ENCODE results near the gene NUSAP1.
"Not testable (repeated sequence)": the region's sequence is repeated elsewhere in the genome, so short reads cannot be mapped to it uniquely, and the experiment has no call there.

The NUSAP1 gene

DNA sequence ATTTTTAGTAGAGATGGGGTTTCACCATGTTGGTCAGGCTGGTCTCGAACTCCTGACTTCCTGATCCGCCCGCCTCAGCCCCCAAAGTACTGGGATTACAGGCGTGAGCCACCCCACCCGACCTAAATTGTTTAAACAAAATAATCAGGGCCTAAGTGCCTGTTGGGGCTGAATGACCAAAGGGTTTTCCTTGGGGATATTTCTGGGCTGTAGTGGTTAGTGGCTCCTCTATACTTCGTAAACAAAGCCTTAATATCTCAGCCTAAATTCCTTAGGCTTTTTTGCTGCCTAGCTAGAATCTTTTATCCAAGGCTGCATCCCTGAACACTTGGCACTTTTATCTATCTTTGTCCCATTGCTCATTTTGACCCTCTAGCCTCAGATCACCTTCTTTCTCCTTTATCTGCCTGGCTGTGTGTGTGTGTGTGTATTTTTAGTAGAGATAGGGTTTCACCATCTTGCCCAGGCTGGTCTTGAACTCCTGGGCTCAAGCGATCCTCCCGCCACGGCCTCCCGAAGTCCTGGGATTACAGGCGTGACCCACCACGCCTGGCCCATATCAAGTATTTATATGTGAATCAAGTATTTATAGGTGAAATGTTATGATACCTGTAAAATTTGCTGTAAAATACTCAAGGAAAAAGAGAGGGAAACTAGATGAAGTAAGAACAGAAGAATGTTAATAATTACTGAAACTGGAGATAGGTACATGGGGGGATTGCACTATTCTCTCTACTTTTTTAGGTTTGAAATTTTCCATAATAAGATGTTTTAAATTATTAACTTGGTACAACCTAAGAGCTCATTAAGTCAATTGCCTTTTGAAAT lies 1.8 kb downstream of the NUSAP1 start:
- DNase-seq: no peak

- no peak for DNase-seq
Observed at GRCh38 chr15:41336549-41336948, 3.9 kb downstream of the NUSAP1 start.

- no peak for DNase-seq
Observed at GRCh38 chr15:41337047-41337446, 4.4 kb downstream of the NUSAP1 start.

DNA sequence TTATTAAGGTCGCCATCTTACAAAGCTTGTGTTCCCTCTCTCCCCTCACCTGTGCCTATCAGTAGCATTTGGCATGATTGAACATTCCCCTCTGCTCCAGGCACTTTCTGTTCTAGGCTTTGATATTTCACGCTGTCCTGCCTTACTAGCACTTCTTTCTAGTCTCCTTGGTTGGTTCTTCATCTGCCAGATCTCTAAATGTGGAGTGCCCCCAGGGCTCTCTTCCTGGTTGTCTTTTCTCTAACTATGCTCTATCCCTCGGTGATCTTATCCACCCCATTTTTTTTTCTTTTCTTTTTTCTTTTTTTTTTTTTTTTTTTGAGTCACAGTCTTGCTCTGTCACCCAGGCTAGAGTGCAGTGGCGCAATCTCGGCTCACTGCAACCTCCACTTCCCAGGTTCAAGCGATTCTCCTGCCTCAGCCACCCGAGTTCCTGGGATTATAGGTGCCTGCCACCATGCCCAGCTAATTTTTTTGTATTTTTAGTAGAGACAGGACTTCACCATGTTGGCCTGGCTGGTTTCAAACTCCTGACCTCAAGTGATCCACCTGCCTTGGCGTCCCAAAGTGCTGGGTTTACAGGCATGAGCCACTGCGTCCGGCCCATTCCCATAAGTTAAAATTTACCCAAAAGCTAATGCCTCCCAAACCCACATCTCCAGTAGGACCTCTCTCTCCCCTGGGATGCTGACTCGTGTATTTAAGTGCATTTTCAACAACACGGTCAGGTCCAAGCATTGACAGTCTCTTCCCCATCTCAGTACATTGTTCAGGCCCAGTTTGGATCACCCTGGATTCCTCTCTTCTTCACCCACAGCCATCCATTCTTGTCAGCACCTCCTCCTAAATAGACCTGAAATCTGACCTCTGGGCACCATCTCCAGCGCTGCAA lies 5.2 kb downstream of the NUSAP1 start:
- DNase-seq: no peak

GRCh38 chr15:41340189-41340695 lies 7.6 kb downstream of the NUSAP1 start:
- DNase-seq: no peak

DNA sequence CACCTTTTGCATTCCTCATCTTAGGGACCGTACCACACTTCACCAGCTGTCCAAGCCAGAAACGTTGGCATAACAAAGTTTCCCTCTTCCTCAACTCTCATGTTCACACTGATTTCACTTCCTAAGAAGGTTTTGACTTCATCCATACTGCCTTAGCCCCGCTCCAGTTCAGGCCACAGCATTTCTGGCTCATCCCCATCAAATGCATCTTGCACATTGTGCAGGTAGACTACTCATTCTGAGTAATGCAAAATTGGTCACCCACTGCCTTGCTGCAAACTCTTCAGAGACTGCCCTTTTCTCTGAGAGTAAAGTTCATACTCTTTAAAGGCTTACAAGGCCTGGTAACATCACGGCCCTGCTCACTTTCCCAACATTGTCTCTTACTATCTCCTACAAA lies 8.8 kb downstream of the NUSAP1 start:
- no peak for DNase-seq

- DNase-seq: no peak
Observed at GRCh38 chr15:41347236-41347635, 14.6 kb downstream of the NUSAP1 start.

DNA sequence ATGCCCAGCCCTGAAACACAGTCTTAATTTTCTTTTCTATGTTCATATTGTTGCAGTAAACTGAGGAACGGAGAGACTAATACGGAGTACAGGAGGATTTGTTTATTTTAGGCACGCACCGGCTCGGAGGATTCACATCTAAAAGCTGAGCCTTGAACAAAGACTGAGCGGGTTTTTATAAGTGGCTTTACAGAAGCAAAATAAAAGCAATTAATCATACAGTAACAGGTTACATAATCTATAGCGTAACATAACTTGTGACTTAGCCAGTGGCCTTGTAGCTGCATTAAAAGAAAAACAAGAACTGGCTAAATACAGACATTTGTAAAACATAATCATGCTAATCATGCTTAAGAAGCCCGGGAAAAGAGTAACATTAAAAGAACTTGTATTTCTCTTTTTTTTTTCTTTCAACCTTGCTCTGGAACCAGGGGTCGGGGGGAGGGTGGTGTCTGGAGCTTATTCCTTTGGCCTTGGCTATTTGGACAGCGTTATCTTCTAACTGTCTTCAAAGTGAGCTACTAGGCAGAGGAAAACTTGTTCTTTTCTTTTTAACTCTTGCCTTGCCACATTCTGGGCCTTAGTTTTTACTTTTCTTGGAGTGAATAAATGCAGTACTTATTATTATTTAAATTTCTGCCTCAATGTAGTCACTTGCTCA lies 17.5 kb downstream of the NUSAP1 start:
- DNase-seq: no peak

- no peak for DNase-seq
Observed at GRCh38 chr15:41354371-41354770, 21.7 kb downstream of the NUSAP1 start.

DNA sequence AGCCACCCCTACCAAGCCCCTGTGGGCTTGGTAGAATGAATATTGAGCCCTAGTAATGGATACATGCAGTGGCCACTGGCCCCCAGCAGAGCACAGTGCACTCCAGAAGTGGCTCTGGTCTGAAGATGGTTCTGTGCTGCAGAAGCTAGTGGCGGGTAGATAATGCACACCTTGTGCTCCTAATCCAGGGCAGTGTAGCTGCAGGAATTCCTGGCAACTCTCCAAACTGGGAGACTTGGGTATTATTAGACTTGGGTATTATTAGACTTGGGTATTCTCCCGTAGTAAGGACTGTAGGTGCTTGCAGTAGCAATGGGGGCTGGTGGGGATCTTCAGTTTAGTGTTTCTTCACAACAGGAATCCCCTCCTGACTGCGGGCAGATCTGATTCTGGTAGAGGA lies 34.7 kb downstream of the NUSAP1 start:
- no peak for DNase-seq

GRCh38 chr15:41377978-41378377 lies 45.3 kb downstream of the NUSAP1 start:
- no peak for DNase-seq

- not testable (repeated sequence) for DNase-seq
Observed at GRCh38 chr15:41383974-41384749, 51.5 kb downstream of the NUSAP1 start.

GRCh38 chr15:41387646-41388045 lies 55.0 kb downstream of the NUSAP1 start:
- DNase-seq: no peak

DNA sequence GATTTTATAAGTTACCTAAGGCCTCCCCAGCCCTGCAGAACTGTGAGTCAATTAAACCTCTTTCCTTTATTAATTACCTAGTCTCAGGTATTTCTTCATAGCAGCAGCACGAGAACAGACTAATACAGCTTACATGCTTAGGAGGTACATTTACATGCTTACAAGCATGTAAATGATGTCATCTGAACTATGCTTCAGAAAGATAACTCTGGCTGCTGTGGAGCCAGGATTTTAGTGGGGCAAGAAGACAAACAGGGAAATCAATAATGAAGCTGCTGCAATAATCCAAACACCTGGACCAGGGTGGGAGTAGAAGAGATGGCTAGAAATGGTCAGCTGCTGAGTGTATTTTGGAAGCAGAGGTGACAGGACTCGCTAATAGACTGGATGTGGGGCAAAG lies 60.0 kb downstream of the NUSAP1 start:
- no peak for DNase-seq

DNA sequence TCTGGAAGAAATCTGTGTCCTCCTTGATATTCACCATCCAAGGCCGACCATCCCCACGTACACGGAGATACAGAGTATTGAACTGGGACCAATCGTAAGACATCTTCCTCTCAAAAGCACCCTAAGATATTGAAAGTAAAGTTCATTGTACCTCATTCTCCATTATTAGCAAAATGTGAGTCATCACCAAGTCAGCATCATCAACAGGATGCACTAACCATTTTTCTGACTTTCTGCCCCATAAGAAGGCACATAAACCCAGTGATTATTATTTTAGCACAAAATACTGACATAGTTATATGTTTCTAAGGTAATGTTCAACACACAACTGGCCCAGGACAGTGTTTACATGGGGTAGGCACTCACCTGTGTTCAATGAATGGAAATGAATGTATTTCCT lies 62.2 kb downstream of the NUSAP1 start:
- DNase-seq: no peak

GRCh38 chr15:41396111-41396510 lies 63.4 kb downstream of the NUSAP1 start:
- no peak for DNase-seq

GRCh38 chr15:41401904-41402267 lies 69.2 kb downstream of the NUSAP1 start:
- DNase-seq: no peak

DNA sequence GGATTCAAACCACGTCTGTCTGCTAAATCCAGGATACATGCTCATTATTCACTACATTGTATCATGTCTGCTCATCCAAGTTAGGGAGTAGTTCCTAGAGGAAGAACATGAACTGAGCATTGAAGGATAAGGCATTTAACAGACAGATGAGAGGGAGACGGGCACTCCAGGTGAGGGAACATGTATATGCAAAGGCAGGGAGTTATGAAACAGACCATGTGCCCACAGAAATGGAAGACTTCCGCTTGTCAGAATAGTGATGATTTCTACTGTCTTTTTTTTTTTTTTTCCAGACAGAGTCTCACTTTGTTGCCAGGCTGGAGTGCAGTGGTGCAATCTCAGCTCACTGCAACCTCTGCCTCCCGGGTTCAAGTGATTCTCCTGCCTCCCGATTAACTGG lies 74.7 kb downstream of the NUSAP1 start:
- no peak for DNase-seq

DNA sequence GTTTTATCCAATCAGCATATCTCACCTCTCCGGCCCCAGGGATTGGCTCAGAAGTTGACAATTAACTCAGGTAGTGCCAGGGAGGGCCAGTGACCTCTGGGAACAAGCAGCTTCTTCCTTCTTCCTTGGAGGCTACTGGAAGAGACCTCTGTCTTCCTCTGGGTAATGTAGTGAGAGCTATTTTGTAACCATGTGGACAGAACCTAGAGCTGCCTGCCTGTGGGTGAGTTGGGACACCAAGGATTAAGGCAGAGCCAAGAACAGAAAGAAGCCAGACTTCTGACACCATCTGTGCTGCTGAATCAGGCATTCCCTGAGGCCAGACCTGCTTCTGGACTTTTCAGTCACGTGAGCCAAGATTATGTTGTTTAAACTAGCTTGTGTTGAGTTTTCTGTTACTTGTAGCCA lies 75.6 kb downstream of the NUSAP1 start:
- DNase-seq: no peak

DNA sequence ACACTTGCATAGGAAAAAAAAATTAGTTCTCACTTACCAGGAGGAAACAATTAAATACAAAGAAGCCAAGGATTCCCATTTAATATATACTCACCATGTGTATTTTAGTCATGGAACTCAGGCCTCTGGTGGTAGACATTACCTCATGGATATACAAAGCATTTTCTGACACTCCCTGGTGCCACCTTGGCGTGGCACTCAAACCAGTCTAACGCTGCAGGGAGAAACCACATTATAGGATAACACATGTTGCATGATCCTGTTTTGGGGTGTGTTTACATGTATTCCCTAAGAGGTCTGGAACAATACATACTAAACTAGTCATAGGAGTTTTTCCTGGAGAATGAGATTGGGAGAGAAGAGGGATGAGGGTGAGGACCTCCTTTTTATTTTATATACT lies 78.3 kb downstream of the NUSAP1 start:
- no peak for DNase-seq

GRCh38 chr15:41411441-41411840 lies 78.8 kb downstream of the NUSAP1 start:
- DNase-seq: no peak

DNA sequence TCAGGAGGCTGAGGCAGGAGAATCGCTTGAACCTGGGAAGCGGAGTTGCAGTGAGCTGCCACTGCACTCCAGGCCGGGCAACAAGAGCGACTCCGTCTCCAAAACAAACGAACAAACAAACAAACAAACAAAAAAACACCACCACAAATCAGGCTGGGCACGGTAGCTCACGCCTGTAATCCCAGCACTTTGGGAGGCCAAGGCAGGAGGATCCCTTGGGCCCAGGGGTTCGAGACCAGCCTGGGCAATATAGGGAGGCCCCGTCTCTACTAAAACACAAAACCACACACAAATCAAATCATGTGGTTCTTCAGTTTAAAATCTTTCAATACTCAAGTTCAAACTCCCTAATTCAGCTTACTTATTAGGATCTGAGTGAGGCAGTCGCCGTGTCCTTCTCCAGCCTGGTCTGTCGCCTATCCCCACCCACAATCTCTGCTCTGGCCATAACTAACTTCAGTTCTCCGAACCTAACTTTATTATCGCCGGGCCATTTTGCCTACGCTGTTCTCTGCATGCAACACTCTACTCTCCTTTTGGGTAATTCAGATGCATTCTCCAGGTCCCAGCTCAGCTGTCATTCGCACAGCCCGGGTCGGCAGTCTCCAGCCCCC lies 83.6 kb downstream of the NUSAP1 start:
- DNase-seq: no peak

Measured in NCI-H524 treated with DMSO at 0.1 percent for 48 hours (cell line).